Middle frontal gyrus (tissue), 1 donor: ENCODE data around the gene FBXO7.
"Not testable (repeated sequence)": the region's sequence is repeated elsewhere in the genome, so short reads cannot be mapped to it uniquely, and the experiment has no call there.

Experiments used
- DNase-seq: peaks from one replicate; pipeline ENCODE4 v3.0.0-alpha.2; 2015; ENCODE audit warnings: low spot score; ENCODE audit errors: extremely low spot score

Gene FBXO7

DNA sequence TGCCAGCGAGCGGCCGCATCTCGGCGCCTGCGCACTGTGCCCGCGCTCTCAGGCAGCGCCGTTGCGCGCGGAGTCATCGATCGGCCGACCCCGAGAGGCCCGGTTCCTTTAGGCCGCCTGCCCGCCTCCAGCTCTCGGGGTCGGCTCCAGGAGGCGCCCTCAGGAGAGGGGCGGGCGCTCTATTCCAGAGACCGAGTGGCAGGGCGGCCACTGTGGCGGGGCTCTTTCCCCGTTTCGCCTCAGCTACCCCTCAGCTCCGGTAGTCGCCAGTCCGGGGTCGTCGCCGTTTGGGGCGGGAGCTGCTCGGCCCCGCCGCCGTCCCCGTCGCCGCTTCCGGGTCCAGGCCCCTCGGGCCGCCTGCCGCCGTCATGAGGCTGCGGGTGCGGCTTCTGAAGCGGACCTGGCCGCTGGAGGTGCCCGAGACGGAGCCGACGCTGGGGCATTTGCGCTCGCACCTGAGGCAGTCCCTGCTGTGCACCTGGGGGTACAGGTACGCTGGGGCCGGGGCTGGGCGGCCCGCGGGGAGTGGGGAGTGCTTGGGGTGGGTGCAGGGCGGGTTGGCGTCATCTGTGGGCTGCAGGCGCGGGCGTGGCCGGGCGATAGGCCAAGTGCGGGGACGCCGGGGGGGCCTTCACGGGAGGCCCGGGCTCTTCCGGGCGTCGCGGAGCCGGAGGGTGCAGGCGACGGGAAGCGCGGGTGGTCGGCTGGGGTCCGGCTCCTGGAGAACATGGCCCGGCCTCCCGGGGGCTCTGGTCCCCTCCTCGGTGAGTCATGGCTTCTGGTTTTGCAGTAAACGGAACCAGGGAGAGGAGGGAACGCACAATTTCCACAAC, at the start of gene FBXO7:
FBXO7 (plus strand) TSS at position 177 of the 833 bp plus-strand sequence; CDS start at position 369, 192 bp downstream.
- peak; percentile 80 for DNase-seq

DNA sequence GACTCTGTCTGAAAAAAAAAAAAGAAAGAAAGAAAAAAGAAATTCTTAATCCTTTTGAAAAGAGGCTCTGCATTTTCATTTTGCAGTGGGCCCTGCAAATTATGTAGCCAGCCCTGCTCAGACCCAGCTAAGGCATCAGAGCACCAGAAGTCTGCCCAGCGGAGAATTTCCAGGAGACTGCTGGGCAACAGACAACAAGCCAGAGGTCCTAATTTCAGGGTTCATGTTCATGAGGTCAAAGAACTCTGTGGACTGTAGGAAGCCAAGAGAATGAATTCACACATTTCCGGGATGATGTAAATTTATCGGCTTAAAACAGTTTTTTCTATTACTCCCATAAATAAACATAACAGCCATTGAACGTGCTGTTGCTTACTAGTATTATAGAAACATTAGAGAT, 47.7 kb upstream of the FBXO7 start:
- no peak for DNase-seq

DNA sequence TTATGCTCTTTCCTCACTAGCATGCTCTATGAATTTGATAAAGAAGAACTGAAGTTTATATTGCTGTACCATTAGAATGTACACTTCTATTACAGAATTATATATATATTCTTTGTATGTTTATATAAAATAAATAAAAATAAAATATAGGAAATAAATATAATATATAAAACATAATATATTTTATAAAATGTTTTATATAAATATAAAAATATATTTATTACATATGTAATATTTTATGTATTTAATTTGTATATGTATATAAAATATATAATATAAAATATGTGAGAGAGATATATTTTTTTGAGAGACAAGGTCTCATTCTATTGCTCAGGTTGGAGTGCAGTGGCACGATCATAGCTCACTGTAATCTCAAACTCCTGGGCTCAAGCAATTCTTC, 44.3 kb upstream of the FBXO7 start:
- no peak for DNase-seq

DNA sequence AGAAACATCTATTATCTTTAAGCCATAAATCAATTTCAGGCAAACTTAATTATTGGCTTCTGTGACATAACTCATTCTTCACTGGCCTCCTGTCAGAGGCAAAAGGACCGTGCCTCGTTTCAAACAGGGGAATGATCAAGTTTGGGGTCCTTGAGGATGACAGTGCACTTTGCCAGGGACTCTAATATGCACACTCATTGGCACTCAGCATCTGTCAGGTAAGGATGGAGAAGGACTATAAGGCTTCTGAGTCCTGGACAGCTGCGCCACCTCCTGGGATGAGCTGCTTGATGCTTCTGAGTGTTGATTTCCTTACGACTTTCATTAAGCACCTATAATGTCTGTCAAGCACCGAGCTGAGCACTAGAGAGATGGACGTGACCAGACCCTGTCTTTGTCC, 30.5 kb upstream of the FBXO7 start:
- DNase-seq: no peak

DNA sequence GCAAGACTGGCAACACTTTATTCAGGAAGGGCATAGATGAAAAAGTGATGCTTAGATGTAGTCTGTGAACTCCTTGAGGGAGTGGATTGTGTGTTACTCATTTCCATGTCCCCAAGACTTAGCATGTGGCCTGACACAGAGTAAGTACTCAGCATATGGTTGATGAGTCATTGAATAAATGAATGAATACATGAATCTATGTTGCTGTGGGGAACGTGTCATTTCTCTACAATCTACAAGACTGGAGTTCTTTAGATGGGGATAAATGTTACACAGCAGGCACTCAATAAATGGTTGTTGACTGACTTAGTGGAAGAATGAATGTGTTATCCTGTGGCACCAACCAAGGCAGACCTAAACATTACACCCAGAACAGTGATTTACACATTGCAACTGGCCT, 28.3 kb upstream of the FBXO7 start:
- DNase-seq: no peak

DNA sequence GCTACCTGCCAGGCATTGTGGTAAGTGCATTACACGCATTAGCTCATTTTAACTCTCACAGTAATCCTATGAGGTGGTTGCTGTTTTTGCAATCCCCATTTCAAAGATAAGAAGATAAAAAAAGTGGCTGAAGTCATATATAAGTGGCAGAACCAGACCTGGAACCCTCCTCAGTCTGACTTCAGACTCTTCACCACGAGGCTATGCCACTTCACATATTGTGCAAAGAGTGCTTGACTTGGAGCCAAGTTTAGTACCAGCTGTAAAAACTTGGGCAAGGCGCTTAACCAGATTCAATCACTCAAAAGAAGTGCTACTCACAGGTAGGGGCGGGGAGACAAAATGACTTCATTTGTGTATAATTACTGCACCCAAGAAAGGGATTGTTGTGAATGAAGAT, 25.6 kb upstream of the FBXO7 start:
- no peak for DNase-seq

DNA sequence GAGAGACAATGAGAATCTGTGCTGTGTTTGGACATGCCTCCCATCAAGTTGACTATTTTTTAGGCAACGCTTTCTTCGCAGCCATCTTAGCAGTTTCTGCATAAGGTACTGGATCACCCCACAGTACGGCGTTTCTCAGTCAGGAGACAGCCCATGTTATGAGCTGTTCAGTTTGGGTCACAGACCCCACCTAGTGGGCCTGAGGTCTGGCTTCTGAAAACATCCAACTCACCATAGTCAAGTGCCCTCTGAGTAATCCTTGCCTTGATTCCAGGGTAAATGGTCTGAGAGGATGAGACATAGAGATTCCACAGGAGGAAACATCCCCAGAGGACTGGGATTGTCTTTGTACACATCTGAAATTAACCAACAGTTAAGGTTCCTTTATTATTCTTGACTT, 17.6 kb upstream of the FBXO7 start:
- DNase-seq: no peak

DNA sequence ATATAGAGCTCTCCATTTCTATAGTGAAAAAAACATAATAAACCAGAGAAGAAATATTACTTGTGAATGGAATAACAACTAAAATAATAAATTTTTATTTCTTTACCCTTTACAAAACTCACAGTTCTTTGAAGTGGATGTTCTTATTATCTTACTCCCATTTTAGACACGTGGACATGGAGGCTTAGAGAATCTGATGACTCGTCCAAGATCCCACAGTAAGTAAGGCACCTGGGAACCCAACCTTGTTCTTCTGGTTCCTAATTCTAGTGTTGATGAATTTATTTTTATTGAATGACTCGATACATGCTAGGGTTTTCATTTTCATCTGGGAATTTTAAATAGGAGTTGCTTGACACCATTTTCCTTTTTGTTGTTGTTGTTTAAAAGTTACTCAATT, 12.2 kb upstream of the FBXO7 start:
- no peak for DNase-seq

DNA sequence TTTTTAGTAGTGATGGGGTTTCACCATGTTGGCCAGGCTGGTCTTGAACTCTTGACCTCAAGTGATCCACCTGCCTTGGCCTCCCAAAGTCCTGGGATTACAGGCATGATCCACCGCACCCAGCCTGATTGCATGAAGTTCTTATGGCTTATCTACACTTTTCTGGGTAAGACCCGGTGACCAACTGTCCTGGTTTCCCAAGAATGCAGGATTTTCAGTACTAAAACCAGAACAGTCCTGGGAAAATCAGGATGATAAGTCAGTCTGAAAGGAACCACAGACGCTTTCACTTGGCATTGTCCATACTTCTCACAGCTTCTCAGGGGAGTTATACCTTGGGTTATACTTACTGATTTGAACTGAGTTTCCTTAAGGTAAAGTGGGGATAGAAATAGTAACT, 8.9 kb upstream of the FBXO7 start:
- no peak for DNase-seq

DNA sequence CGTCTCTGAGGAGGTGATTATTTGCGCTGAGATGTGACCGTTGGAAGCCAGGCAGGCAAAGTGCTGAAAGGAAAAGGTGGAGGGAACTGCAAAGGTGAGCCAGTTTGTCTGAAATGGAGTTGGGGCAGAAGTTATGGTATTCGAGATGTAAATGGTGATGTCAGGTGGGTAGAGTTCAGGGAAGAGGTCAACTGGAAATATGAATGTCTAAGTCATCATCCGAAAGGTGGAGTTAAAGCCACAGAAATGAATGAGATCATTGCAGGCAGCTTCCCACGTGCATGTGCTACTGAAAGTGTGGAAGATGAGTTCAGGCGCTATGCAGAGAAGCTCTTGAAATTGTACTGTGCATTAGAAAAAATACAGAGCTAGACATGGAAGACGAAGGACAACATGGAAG, 8.1 kb upstream of the FBXO7 start:
- DNase-seq: no peak

DNA sequence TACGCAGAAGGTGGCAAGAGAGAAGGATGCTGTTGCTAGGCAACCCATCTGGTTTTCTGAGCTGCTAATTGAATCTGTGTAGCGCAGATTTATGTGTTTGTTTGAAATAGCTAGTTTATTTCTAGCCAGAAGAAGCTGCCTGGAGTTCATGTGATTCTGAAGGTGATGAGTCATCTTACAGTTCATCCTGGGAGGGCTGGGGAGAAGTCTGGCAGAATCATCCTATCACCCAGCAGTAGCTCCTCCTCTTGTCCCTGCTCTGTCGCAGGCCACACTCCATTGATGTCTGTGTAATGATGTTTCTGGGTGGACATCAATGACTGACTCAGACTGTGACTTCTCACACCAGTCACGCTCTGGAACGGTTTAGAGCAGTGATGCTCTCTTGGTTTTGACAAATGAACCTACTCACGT, 4.8 kb upstream of the FBXO7 start:
- DNase-seq: no peak

DNA sequence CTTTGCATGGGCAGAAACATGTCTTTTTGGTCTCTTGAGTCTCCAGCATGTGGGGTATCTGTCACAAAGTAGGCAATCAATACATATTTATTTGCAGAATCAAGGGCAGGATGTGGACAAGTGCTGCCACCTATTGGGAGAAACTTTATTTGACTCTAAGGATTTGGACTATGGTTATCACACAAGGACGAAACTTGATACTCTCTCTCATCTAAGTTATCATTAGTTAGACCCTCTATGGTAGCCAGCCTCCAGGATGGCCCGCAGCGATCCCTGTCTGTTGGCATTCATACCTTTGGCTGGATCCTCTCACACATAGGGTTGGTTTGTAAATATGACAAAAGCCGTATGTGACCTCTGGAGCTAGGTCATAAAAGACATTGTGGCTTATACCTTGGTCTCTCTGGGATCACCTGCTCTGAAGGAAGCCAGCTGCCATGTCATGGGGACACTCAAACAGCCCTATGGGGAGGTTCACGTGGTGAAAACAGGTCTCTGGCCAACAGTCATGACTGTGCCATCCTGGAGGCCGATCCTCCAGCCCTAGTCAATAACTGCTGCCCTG, 1.1 kb upstream of the FBXO7 start:
- DNase-seq: peak; percentile 68

DNA sequence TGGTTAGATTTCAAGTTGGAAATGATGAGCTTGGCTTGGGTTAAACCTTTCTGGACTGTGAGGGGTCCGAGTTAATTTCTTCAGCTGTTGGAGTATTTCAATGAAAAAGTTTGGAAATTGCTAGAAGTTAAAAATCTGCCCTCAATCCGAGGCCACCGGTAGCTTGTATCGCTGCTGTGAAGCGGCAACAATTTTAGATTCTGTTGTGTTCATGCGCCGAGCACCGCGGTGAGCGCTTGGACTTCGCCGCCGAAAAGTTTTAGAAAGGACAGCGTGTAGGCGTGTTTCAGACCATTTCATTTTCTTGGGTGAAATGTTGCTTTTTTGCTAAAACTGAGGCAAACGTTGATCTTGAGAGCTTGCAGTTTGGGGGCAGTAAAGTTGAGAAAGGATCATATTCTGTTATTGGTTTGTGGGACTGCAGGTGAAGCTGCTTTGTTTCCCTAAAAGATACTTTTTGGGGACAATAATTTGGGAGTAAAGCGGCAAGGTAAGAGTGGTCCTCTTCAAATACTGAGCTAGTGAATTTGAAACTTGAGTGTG, 928 bp downstream of the FBXO7 start:
- DNase-seq: no peak

DNA sequence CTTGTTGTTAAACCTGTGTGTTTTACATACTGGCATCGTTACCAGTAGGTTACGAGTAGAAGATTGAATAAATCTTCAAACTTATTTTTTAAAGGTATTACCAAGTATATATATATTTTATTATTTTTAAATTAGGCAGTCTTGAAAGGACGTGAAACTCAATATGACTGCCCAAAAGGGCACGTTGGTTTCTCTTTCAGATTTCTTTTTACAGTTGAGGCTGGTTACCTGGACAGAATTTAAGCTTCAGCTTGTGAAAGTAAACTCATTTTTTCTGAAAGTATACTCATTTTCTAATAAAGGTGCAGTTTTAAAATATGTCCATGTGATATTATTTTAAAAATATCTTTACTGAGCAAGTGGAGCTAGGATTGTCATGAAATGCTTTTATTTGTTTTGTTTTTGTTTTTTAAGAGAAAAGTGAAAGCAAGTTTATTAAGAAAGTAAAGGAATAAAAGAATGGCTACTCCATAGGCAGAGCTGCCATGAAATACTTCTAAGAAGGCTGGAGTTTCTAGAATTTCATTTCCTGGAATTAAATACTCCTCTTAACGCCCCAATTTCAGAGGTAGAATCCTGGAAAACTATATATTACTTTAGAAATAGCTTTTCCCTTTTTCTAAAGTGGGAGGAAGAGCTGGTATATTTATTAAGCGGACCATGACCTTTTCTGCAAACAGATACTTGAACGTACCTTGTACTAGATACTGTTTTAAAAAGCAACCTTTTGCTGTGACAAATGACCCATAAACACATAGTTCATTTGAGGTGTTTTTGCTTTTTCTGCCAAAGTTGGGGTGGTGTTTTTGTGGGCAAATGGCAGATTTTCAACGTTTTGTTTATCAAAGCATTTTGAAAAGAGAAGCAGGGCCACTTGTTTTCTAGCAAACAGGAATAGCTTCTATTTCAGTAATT, 1.9 kb downstream of the FBXO7 start:
- no peak for DNase-seq

DNA sequence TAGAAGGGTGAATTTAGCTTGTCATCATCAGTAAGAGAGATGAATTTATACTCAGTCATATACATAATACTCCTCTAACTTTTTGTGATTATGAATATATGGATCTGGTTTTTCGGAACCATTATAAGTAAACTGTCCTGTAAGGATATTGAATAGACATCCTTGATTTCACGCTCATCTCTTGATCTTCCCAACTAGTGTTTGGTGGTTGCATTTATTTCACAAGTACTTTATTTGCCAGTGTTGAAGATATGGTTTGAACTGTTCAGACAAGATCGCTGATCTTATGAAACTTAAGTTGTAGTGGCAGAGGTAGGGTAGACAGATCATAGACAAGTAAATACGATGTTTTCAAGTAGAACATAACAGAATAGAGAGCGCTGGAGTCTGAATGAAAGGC, 3.0 kb downstream of the FBXO7 start:
- DNase-seq: no peak

DNA sequence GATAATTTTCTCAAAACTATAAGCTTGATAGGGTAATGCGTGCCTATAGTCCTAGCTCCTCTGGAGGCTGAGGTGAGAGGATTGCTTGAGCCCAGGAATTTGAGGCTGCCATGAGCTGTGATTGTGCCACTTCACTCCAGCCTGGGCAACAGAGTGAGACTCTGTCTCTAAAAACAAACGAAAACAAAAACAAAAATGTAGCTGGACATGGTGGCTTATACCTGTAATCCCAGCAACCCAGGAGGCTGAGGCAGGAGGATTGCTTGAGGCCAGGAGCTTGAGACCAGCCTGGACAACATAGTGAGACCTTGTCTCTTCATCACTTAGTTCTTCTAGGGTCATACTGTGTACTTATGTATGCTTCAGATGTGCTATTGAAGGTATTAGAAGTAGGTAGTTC, 3.9 kb downstream of the FBXO7 start:
- DNase-seq: not testable (repeated sequence)

DNA sequence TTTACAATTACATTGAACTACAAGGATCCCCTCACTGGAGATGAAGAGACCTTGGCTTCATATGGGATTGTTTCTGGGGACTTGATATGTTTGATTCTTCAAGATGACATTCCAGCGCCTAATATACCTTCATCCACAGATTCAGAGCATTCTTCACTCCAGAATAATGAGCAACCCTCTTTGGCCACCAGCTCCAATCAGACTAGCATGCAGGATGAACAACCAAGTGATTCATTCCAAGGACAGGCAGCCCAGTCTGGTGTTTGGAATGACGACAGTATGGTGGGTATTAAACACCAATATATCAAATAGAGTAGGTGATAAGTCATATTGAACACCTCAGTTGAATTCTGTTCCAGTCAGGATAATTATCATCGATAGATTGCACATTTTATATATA, 4.4 kb downstream of the FBXO7 start:
- DNase-seq: no peak

DNA sequence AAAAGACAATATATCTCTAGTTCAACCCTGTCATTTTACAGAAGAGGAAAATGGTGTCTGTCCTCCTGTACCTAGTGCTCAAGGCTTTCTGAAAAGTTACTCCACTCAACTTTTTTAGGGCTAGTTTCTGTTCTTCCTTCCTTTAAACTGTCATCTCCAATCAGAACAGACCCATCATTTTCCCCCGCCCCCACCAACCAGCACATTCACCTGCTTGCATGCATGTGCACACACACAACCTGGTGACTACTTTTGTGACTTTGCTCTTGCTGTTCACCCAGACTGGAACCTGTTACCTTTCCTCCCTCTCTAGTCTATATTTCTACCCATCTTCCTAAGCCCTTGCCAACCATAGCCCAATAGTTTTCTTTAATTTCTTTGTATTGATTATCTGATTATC, 5.6 kb downstream of the FBXO7 start:
- DNase-seq: no peak

DNA sequence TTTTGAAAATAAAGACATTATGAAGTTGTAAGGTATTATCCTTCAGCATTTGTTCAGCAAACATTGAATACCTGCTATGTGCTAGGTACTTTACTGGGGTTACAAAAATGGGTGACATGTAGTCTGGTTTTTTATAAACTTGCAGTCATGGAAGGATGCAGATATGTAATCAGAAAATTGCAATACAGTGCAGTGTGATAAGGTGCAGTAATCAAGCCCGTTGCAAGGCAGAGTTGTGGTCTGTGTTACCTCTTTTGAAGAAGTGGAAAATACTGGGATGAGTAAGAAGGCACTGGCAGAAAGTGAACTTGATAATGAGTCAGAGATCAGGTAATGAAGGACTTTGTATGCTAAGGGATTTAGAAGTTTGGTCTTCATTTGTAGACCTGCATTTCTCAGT, 8.1 kb downstream of the FBXO7 start:
- DNase-seq: no peak

DNA sequence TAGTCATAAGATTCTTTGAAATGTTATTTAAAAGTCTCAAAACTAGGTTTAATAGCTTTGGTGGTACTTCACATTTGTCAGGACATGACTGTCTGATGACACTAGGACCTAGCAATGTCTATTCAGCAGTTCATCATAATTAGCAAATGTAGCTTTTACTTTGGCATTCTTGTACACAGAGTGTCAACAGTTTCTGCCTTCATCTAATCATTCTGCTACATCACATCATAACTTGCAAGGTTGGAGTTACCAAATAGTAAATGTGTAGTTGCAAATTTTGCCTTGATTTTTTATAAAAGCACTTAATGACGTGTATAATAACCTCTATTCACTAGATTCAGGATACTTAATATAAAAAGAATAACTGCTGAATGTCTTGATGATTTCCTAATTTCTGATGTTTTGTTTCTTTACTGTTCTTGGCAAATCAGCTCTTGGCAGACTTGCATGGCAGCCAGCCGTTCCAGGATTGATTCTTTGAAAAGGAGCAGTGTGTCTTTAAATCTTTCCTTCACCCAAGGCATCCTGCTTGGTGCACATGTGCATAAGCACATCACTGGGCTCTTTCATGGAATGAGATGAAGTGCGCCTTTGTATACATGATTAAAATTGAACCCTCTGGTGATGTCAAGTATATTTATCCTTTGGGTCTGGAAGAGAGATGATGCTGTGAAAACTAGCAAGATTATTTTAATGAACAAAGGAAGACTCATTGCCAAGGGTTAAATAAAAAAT, 12.2 kb downstream of the FBXO7 start:
- no peak for DNase-seq

DNA sequence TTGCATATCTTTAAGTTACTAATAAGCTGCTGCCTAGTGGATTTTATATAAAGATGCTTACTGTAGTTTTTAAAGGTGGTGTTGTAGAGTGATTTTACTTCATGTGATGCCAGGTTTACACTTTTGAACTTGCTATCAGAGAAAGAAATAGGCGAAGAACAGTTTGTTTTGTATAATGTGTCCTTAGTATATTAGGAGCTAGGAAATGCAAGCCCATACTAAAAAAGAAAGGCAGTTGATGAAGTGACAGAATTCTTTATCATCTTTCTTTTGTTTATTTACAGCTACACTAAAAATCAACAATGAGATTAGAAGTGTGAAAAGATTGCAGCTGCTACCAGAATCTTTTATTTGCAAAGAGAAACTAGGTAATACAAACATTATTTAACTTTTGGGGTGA, 12.8 kb downstream of the FBXO7 start:
- DNase-seq: no peak
